Muscle of arm (tissue), 12 donors: ENCODE measurements around the gene ITM2C. TPM values are rescaled to one million over a fixed set of nuclear protein-coding genes. Genes with fewer than 3 reads are reported as not detected.

ENCODE experiments used
- DNase-seq: peaks from one replicate; pipeline ENCODE4 v3.0.0-alpha.2; 2013
- polyA plus RNA-seq, 12 donors: library from polyadenylated mRNA; unstranded; fragments of 120-200 nt; gene quantifications; one replicate each; pipeline ENCODE4 v1.2.1, GENCODE V29; 2013; ENCODE audit not compliant: insufficient read length in 12 of 12

The ITM2C gene
- polyA plus RNA-seq, 12 donors: 115 to 441 (median 182) TPM; not detected in 1

- DNase-seq: no peak
Observed at GRCh38 chr2:230904856-230905447, 40.2 kb downstream of the ITM2C start.

- no peak for DNase-seq
Observed at GRCh38 chr2:230905448-230906421, 41.0 kb downstream of the ITM2C start.

GRCh38 chr2:230906471-230907230, 41.9 kb downstream of the ITM2C start:
- DNase-seq: no peak

- no peak for DNase-seq
Observed at GRCh38 chr2:230907361-230908091, 42.8 kb downstream of the ITM2C start.

GRCh38 chr2:230908092-230908594, 43.4 kb downstream of the ITM2C start:
- DNase-seq: no peak

- no peak for DNase-seq
Observed at GRCh38 chr2:230908595-230909191, 44.0 kb downstream of the ITM2C start.

GRCh38 chr2:230909841-230910545, 45.3 kb downstream of the ITM2C start:
- no peak for DNase-seq

- no peak for DNase-seq
Observed at GRCh38 chr2:230910546-230911177, 45.9 kb downstream of the ITM2C start.

GRCh38 chr2:230912046-230912445, 47.3 kb downstream of the ITM2C start:
- no peak for DNase-seq

- DNase-seq: no peak
Observed at GRCh38 chr2:230912724-230913123, 48.0 kb downstream of the ITM2C start.

- peak; percentile 26 for DNase-seq
Observed at GRCh38 chr2:230913406-230914143, 48.8 kb downstream of the ITM2C start.

GRCh38 chr2:230914886-230915285, 50.1 kb downstream of the ITM2C start:
- DNase-seq: no peak

GRCh38 chr2:230915319-230915718, 50.6 kb downstream of the ITM2C start:
- no peak for DNase-seq

GRCh38 chr2:230916218-230916617, 51.5 kb downstream of the ITM2C start:
- no peak for DNase-seq

- DNase-seq: no peak
Observed at GRCh38 chr2:230919240-230919639, 54.5 kb downstream of the ITM2C start.

GRCh38 chr2:230919681-230920080, 54.9 kb downstream of the ITM2C start:
- no peak for DNase-seq

GRCh38 chr2:230920167-230920566, 55.4 kb downstream of the ITM2C start:
- DNase-seq: no peak

- DNase-seq: no peak
Observed at GRCh38 chr2:230921806-230922595, 57.3 kb downstream of the ITM2C start.
